Vagina (tissue), 2 donors: ENCODE data around the gene INSYN1.

Experiments
- CTCF ChIP-seq, 3 experiments: fragments of 450-650 bp in 2 of 3; fragments of 200-600 bp in 1 of 3; sonication (generic) in 1 of 3; IDR thresholded peaks; one replicate each; pipeline ENCODE4 v1.5.1; 2017 to 2019; ENCODE audit warnings: antibody characterized with exemption in 3 of 3, mild to moderate bottlenecking in 2 of 3, moderate library complexity in 2 of 3
- POLR2A ChIP-seq, 2 donors: fragments of 450-650 bp; IDR thresholded peaks; one replicate each; pipeline ENCODE4 v1.6.1; 2017; ENCODE audit warnings: antibody characterized with exemption in 2 of 2, mild to moderate bottlenecking in 2 of 2, moderate library complexity in 2 of 2
- POLR2AphosphoS5 ChIP-seq, 2 donors: sonication (generic); formaldehyde crosslinking; IDR thresholded peaks; one replicate each; pipeline ENCODE4 v1.9.0; 2017; ENCODE audit warnings: antibody characterized with exemption in 2 of 2, mild to moderate bottlenecking in 2 of 2, low read depth in 1 of 2; ENCODE audit not compliant: insufficient read depth in 1 of 2

GRCh38 chr15:73763931-73764330, 10.8 kb upstream of the INSYN1 start:
- TF ChIP-seq CTCF (IDR thresholded peaks at IDR 0.05) (no peak), POLR2A (IDR thresholded peaks at IDR 0.05) (no peak), POLR2AphosphoS5 (IDR thresholded peaks at IDR 0.05; ENCODE audit: insufficient read depth in 1 of 2, low read depth in 1 of 2) (no peak)
